GM18519 (cell line): ENCODE data around the gene AFF3.

Experiments
- ATAC-seq: cut with Tn5 transposase; IDR thresholded peaks from one replicate; pipeline ENCODE4 v1.9.1; 2021; ENCODE audit warnings: mild to moderate bottlenecking, moderate library complexity; ENCODE audit not compliant: unreplicated experiment, low FRiP score

AFF3 gene

GRCh38 chr2:100073110-100073509 is 69.3 kb downstream of the AFF3 start:
- no peak for ATAC-seq

GRCh38 chr2:100072503-100072902 is 69.9 kb downstream of the AFF3 start:
- ATAC-seq: no peak

- no peak for ATAC-seq
These were observed 70.9 kb downstream of the AFF3 start for GRCh38 chr2:100071335-100072043.

GRCh38 chr2:100070078-100070477 is 72.3 kb downstream of the AFF3 start:
- no peak for ATAC-seq

GRCh38 chr2:100068395-100068794 is 74.0 kb downstream of the AFF3 start:
- ATAC-seq: no peak

GRCh38 chr2:100067784-100068183 is 74.6 kb downstream of the AFF3 start:
- ATAC-seq: no peak

- no peak for ATAC-seq
These were observed 75.5 kb downstream of the AFF3 start for GRCh38 chr2:100066856-100067255.

GRCh38 chr2:100066246-100066645 is 76.1 kb downstream of the AFF3 start:
- no peak for ATAC-seq

GRCh38 chr2:100064592-100065428 is 77.6 kb downstream of the AFF3 start:
- ATAC-seq: no peak

GRCh38 chr2:100064165-100064564 is 78.2 kb downstream of the AFF3 start:
- no peak for ATAC-seq

GRCh38 chr2:100063459-100063953 is 78.9 kb downstream of the AFF3 start:
- no peak for ATAC-seq

- no peak for ATAC-seq
These were observed 80.1 kb downstream of the AFF3 start for GRCh38 chr2:100062336-100062735.

- ATAC-seq: no peak
These were observed 81.5 kb downstream of the AFF3 start for GRCh38 chr2:100060875-100061274.

GRCh38 chr2:100059638-100060037 is 82.8 kb downstream of the AFF3 start:
- ATAC-seq: no peak

GRCh38 chr2:100057901-100058261 is 84.5 kb downstream of the AFF3 start:
- no peak for ATAC-seq

- no peak for ATAC-seq
These were observed 88.0 kb downstream of the AFF3 start for GRCh38 chr2:100054426-100054825.

- ATAC-seq: no peak
These were observed 89.1 kb downstream of the AFF3 start for GRCh38 chr2:100053087-100053885.

- no peak for ATAC-seq
These were observed 89.7 kb downstream of the AFF3 start for GRCh38 chr2:100052650-100053049.

GRCh38 chr2:100051253-100051652 is 91.1 kb downstream of the AFF3 start:
- no peak for ATAC-seq

- no peak for ATAC-seq
These were observed 91.7 kb downstream of the AFF3 start for GRCh38 chr2:100050685-100051084.
